ENCODE data around the gene PFKL. TPM values are rescaled to one million over a fixed set of nuclear protein-coding genes. Genes with fewer than 3 reads are reported as not detected.

Gene PFKL
- total RNA-seq, 1 experiment from 2014 or later: 78.9 TPM

DNA sequence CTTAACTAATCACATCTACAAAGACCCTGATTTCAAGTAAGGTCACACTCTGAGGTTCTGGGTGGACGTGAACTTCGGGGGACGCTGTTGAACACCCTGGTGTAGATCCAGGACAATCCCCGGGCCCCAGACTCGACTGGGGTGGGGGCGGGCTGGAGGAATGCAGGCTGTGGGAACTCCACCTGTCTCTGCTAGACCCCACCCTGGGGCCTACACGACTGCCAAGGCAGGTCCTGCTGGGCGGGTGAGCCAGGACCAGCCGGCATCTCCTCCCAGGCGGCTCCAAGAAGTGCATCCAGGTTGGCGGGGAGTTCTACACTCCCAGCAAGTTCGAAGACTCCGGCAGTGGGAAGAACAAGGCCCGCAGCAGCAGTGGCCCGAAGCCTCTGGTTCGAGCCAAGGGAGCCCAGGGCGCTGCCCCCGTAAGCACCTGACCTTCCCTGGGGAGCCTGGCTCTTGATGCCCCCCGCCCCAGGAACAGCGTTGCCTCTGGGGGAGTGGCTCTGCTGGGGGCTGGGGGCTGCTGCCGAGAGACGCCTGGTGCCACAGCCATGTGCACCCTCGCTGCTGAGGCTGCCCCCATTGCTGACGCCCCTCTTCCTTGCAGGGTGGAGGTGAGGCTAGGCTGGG lies 10.4 kb upstream of the PFKL start:
- Mint-ChIP-seq H3K9me3 (ENCODE audit: low read depth, unreplicated experiment) (no peaks in the 10 kb centered on the region), H3K4me3 (ENCODE audit: low read depth, unreplicated experiment) (no peak overlapping the region), H3K27ac (ENCODE audit: unreplicated experiment) (no peak overlapping the region), H3K36me3 (ENCODE audit: insufficient read depth, unreplicated experiment) (peaks cover 13% of the 10 kb centered on the region), H3K4me1 (ENCODE audit: low read depth, unreplicated experiment) (no peaks in the 10 kb centered on the region), H3K27me3 (ENCODE audit: unreplicated experiment) (peaks cover 60% of the 10 kb centered on the region)
- intact Hi-C loops (cut with micrococcal nuclease; ENCODE audit: unreplicated experiment): no loop called here
- CTCF ChIA-PET: no interaction called here
- DNase-seq: no peak
- no peak for TF ChIP-seq CTCF (IDR thresholded peaks at IDR 0.05; ENCODE audit: unreplicated experiment)
- no TSS peak for BruUV-seq (replicated peaks)

DNA sequence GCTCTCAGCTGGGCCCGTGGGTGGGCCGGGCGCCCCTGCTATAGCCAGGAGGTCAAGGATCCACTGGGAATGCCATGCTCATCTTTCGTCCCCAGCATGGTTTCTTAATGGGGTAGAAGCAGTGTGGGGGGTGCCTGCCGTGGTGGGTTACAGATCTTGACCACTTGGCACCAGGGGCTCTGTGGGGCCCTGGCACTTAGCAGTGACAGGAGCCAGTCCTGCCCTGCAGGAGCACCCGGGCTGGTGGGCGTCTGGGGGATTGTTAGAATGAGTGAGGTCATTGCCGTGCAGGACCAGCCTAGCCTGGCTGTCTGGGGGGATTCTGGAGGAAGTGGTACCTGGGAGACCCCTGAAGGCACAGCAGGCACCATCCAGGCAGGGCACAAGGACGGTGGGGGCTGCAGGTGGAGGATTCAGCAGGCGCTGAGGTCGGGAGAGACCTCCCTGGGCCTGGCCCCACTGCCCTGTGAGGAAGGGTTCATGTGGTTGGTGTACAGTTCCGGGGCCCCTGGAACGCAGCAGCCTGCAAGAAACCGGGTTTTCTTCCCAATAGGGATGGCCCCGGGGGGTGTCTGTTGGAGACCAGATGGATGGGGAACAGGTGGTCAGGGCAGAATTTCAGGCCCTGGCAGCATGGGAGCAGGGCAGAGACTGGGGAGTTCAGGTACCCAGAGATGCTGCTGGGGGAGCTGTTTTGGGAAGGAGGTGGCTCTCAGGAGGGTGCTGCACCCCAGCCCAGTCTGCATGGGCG lies 9.4 kb upstream of the PFKL start:
- no TSS peak for BruUV-seq (replicated peaks)
- H3K27ac Mint-ChIP-seq (ENCODE audit: unreplicated experiment): no peak overlapping the region
- TF ChIP-seq CTCF (IDR thresholded peaks at IDR 0.05; ENCODE audit: unreplicated experiment): no peak
- CTCF ChIA-PET: no interaction called here
- peaks cover 60% of the 10 kb centered on the region for H3K27me3 Mint-ChIP-seq (ENCODE audit: unreplicated experiment)
- intact Hi-C loops (cut with micrococcal nuclease; ENCODE audit: unreplicated experiment): no loop called here
- peaks cover 13% of the 10 kb centered on the region for H3K36me3 Mint-ChIP-seq (ENCODE audit: insufficient read depth, unreplicated experiment)
- H3K4me1 Mint-ChIP-seq (ENCODE audit: low read depth, unreplicated experiment): no peaks in the 10 kb centered on the region
- DNase-seq: no peak
- no peaks in the 10 kb centered on the region for H3K9me3 Mint-ChIP-seq (ENCODE audit: low read depth, unreplicated experiment)
- no peak overlapping the region for H3K4me3 Mint-ChIP-seq (ENCODE audit: low read depth, unreplicated experiment)

DNA sequence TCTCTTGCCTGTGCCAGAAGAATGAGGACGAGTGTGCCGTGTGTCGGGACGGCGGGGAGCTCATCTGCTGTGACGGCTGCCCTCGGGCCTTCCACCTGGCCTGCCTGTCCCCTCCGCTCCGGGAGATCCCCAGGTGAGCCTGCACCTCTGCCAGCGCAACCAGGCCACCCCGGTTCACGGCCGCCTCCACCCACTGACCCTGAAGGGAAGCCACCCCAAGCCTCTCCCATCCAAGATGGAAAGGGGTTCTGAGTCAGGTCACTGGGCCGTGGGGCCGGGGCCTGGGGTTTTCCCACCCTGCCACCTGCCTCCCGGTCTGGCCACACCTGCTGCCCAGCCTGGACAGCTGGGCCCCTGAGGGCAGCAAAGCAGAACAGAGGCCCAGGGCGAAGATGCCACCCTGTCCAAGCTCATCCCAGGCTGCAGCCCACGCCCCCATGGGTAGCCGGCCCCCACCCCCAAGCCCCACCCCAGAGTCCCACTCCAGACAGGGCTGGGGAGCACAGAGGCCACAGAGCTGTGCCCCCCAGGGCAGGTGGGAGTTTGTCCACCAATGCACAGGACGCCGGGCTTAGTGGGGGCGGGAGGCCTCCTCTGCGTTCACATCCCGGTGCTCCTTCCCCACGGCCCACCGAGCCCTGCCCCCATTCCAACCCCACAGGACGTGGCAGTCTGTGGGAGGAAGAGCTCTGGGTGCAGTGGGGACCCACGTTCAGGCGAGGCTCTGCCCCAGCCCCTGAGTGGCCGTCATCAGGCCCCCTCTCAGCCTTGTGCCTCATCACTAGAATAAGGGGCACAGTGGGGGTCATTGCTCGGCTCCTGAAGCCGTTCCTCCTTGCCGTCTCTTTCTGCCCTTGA lies 8.5 kb upstream of the PFKL start:
- no peak overlapping the region for H3K4me3 Mint-ChIP-seq (ENCODE audit: low read depth, unreplicated experiment)
- no peaks in the 10 kb centered on the region for H3K4me1 Mint-ChIP-seq (ENCODE audit: low read depth, unreplicated experiment)
- H3K27me3 Mint-ChIP-seq (ENCODE audit: unreplicated experiment): peaks cover 60% of the 10 kb centered on the region
- TF ChIP-seq CTCF (IDR thresholded peaks at IDR 0.05; ENCODE audit: unreplicated experiment): no peak
- CTCF ChIA-PET: no interaction called here
- H3K9me3 Mint-ChIP-seq (ENCODE audit: low read depth, unreplicated experiment): no peaks in the 10 kb centered on the region
- H3K27ac Mint-ChIP-seq (ENCODE audit: unreplicated experiment): no peak overlapping the region
- no TSS peak for BruUV-seq (replicated peaks)
- peaks cover 13% of the 10 kb centered on the region for H3K36me3 Mint-ChIP-seq (ENCODE audit: insufficient read depth, unreplicated experiment)
- intact Hi-C loops (cut with micrococcal nuclease; ENCODE audit: unreplicated experiment): no loop called here
- DNase-seq: no peak

GRCh38 chr21:44291936-44292811 lies 7.7 kb upstream of the PFKL start:
- no peak overlapping the region for H3K4me3 Mint-ChIP-seq (ENCODE audit: low read depth, unreplicated experiment)
- H3K27me3 Mint-ChIP-seq (ENCODE audit: unreplicated experiment): peaks cover 59% of the 10 kb centered on the region
- intact Hi-C loops (cut with micrococcal nuclease; ENCODE audit: unreplicated experiment): no loop called here
- H3K27ac Mint-ChIP-seq (ENCODE audit: unreplicated experiment): no peak overlapping the region
- CTCF ChIA-PET: no interaction called here
- H3K9me3 Mint-ChIP-seq (ENCODE audit: low read depth, unreplicated experiment): no peaks in the 10 kb centered on the region
- TF ChIP-seq CTCF (IDR thresholded peaks at IDR 0.05; ENCODE audit: unreplicated experiment): no peak
- DNase-seq: no peak
- no TSS peak for BruUV-seq (replicated peaks)
- no peaks in the 10 kb centered on the region for H3K4me1 Mint-ChIP-seq (ENCODE audit: low read depth, unreplicated experiment)
- H3K36me3 Mint-ChIP-seq (ENCODE audit: insufficient read depth, unreplicated experiment): peaks cover 13% of the 10 kb centered on the region

All from Calu3 (cell line).